ENCODE data around the gene GEMIN2. TPM values are rescaled to one million over a fixed set of nuclear protein-coding genes. Genes with fewer than 3 reads are reported as not detected.
"Not testable (repeated sequence)": the region's sequence is repeated elsewhere in the genome, so short reads cannot be mapped to it uniquely, and the experiment has no call there.

The GEMIN2 gene, protein sequence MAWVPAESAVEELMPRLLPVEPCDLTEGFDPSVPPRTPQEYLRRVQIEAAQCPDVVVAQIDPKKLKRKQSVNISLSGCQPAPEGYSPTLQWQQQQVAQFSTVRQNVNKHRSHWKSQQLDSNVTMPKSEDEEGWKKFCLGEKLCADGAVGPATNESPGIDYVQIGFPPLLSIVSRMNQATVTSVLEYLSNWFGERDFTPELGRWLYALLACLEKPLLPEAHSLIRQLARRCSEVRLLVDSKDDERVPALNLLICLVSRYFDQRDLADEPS
- total RNA-seq: 11.9 and 12.0 TPM in 2 replicates

DNA sequence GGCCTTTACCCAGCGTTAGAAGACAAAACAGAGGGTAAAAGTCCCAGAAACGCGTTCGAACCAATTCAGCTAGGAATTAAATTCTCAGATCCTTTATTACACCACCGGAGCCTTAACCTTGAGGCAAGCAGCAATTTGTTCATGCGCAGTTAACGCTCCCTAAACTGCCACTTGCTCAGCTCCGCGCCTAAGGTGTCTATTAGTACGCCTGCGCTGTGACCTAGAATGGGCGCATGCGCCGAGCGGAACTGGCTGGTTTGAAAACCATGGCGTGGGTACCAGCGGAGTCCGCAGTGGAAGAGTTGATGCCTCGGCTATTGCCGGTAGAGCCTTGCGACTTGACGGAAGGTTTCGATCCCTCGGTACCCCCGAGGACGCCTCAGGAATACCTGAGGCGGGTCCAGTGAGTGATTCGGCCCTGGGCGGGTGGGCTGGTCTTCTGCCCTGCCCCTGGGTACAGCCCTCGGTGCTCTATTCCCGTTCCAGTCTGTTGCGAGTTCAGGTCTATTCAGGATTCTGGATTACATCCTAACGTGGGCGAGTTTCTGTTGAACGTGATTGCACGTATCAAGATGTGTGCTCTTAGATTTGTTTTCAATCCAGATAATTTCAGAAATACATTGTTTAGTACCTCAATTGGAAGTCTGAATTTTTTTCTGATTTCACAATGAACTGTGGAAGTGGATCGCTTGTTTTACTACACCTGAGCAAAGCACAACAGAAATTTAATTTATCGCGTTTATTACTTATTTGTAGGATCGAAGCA, at the start of gene GEMIN2:
GEMIN2 (plus strand) TSS at position 251 of the 766 bp plus-strand sequence; CDS start at position 267, 16 bp downstream.
- peak; percentile 94 to 95 for DNase-seq (ENCODE audit: low read depth in 2 of 2)

DNA sequence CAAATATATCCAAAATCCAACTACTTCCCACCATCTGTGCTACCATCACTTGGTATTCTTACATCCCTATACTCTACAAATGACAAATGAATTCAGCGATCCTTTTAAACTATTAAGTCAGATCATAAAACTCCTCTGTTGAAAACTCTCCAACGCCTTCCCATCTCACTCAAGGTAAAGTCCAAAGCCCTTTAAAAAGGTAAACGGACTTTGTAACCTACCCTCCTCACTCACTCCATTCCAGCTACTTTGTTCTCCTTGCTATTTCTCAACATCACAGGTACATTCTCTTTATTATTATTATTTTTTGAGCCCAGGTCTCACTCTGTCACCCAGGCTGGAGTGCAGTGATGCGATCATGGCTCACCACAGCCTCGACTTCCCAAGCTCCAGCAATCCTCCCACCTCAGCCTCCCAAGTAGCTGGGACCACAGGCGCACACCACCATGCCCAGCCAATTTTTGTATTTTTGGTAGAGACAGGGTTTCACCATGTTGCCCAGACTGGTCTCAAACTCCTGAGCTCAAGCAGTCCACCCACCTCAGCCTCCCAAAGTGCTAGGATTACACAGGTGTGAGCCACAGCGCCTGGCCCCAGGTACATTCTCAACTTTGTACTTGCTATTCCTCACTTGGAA, 44.8 kb upstream of the GEMIN2 start:
- DNase-seq (ENCODE audit: low read depth in 2 of 2): not testable (repeated sequence)

DNA sequence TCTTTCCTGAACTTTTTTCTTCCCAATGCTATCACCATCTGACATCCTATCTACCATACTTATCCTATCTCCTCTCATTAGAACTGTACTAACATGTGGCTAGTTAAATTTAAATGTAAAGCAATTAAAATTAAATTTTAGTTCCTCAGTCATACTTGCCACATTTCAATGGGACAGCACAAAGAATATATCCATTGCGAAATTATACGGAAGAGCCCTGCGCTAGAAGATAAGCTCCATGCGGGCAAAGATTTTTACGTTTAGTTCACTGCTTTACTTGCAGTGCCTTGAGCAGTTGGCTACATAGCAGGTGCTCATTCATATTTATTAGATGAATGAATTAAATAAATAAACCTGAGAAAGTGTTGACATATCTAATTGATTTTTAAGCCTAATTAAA, 44.2 kb upstream of the GEMIN2 start:
- DNase-seq (ENCODE audit: low read depth in 2 of 2): no peak

DNA sequence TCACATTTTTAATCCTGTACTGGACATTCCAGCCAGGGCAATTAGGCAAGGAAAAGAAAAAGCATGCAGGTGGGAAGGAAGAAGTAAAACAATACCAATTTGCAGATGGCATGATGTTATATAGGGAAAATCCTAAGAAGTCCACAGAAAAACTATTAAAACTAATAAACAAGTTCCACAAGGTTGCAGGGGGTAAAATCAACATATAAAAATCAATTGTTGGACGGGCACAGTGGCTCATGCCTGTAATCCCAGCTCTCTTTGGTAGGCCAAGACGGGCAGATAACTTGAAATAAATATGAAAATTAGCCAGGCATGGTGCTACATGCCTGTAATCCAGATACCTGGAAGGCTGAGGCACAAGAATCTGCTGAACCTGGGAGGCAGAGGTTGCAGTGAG, 43.0 kb upstream of the GEMIN2 start:
- DNase-seq (ENCODE audit: low read depth in 2 of 2): no peak

DNA sequence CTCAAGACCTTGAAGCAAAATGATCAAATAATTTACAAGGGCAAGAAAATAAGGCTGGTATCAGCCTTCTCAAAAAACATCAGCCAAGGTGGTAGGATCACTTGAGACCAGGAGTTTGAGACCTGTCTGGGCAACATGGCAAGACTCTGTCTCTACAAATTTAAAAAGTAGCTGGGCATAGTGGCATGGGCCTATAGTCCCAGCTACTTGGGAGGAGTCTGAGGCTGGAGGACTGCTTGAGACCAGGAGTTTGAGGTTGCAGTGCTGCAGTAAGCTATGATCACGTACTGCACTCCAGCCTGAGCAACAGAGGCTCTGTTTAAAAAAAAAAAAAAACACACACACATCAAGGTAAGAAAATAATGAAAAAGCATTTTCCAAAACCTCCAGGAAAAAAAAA, 33.2 kb upstream of the GEMIN2 start:
- no peak for DNase-seq (ENCODE audit: low read depth in 2 of 2)

DNA sequence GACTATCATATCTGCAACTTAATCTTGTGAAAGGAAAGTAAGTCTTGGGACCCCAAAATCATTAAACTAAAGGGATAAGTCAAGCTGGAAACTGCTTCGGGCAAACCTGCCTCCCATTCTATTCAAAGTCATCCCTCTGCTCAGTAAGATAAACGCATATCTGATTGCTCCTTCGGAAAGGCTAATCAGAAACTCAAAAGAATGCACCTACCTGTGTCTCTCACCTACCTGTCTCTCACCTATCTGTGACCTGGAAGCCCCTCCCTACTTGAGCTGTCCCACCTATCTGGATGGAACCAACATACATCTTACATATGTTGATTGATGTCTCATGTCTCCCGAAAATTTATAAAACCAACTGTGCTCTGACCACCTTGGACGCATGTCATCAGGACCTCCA, 31.0 kb upstream of the GEMIN2 start:
- DNase-seq (ENCODE audit: low read depth in 2 of 2): no peak

DNA sequence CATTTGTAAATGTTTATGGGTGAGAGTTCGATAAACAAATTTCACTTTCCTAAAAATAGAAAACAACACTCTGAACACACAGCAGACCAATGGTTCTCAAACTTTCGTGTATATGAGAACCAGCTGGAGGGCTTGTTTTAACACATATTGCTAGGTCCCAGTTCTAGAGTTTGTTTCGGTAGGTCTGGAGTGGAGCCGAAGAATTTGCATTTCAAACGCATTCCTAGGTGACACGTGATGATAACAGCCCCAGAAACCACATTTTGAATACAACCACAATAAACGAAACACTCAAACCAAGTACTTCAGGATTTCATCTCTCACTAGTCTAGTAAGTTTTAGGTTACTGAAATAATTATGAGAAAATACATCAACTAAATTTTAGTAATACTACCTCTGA, 28.2 kb upstream of the GEMIN2 start:
- DNase-seq (ENCODE audit: low read depth in 2 of 2): no peak

DNA sequence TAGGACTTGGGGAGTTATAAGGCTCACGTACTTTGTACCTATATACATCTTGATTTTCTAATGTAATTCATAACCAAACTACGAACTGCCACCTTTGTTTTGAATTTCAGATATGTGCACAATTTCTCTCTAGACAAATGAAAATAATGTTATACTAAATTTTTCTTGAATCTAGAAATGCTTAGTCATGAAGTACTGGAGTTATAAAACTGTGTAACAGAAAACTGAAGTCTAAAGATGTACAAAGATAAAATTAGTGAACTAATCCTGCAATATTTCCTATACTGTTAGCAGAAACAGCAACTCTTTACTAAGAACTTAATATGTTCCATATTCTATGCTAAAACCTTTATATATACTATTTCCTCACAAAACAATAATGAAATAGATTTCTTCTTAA, 26.6 kb upstream of the GEMIN2 start:
- DNase-seq (ENCODE audit: low read depth in 2 of 2): no peak

DNA sequence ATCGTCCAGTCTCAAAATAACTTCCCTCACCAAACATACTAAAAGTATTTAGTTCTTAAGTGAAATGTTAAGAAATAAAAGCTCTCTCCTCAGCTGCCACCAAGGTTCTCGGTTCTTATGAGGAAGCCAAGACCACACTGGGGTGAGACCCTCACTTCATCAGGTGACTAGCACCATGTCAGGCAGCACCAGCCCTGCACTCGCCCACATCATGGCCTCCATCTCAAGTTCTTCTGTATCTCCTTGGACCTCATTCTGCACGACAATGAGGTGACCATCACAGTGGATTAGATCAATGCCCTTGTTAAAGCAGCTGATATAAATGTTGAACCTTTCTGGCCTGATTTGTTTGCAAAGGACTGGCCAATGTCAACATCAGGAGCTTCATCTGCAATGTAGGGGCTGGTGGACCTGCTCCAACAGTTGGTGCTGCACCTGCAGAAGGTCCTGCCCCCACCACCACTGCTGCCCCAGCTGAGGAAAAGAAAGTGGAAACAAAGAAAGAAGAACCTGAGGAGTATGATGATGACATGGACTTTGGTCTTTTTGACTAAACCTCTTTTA, 23.5 kb upstream of the GEMIN2 start:
- no peak for DNase-seq (ENCODE audit: low read depth in 2 of 2)

DNA sequence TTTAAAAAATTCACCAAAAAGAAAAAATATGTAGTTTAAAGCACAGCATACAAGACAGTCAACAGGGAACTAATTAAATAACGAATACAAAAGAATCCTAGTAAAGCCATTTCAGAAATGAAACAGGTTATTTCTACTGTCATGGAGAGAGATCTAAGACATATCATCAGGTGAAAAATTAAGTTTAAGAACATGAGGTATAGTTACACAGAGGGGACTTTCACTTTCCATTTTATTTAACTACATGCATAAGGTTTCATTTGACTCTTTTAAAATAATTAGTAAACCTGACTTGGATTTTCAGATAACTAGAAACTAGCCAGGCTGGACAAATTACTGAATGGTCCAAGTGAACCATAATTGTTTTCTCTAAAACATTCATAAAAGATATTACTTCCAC, 22.4 kb upstream of the GEMIN2 start:
- DNase-seq (ENCODE audit: low read depth in 2 of 2): no peak

DNA sequence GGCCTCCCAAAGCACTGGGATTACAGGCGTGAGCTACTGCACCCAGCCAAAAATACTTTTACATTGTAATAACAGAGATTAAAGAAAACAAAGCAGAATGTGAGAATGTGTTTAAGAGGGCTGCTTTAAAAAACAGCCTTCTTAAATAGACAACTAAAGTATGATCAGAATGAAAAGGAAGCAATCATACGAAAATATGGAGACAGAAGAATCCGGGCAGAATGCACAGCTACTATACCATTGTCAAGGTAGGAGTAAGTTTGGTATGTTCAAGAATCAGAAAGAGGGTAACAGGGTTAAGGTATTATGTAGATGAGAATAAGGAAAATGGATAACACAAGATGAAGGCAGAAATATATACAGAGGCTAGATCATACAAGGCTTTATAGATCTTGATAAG, 19.6 kb upstream of the GEMIN2 start:
- DNase-seq (ENCODE audit: low read depth in 2 of 2): no peak

DNA sequence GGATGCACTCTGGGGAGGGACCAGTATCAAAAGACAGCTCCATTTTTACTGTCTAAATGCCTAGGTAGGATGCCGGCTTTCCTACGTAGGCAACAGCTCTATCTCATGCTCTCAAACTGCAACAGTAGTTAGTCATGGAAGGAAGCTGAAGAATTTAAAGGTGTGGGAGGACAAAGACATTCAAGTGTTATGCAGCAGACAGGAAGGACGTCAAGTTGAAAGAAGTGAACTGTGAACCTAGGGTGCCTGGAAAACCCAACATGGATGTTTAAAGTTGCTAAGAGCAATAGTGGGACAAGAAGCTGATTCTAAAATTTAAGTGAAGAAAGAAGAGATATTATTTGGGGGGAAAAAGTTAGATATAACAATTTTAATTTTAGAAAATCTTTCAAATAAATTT, 17.0 kb upstream of the GEMIN2 start:
- peak; percentile 33 to 73 for DNase-seq (ENCODE audit: low read depth in 2 of 2)

DNA sequence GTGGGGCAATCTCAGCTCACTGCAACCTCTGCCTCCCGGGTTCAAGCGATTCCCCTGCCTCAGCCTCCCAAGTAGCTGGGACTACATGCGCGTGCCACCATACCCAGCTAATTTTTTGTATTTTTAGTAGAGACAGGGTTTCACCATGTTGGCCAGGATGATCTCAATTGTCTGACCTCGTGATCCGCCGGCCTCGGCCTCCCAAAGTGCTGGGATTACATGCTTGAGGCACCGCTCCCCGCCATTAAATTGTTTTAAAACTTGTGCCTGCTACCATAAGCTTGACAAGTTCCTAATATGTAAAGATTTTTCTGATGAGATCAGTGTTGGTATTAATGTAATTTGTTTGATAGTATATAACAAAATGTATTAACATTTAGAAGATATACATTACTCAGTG, 14.9 kb upstream of the GEMIN2 start:
- DNase-seq (ENCODE audit: low read depth in 2 of 2): not testable (repeated sequence)

DNA sequence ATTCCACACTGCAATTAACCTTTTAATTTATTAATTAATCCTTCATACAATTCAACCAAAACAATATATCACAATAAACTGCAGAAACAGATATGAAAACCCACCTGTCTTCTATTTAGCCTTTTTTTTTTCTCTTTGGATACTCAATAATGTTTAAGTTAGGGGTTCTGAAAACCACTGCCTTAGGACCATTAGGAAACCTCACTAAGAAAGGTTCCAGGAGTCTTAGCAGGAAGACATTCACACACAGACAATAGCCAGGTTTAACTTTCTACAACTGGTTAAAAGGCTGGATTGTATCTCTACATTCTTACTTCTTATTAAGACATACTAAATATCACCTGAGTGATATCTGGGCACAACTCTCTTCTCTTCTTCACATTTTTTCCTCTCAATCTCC, 14.4 kb upstream of the GEMIN2 start:
- no peak for DNase-seq (ENCODE audit: low read depth in 2 of 2)

DNA sequence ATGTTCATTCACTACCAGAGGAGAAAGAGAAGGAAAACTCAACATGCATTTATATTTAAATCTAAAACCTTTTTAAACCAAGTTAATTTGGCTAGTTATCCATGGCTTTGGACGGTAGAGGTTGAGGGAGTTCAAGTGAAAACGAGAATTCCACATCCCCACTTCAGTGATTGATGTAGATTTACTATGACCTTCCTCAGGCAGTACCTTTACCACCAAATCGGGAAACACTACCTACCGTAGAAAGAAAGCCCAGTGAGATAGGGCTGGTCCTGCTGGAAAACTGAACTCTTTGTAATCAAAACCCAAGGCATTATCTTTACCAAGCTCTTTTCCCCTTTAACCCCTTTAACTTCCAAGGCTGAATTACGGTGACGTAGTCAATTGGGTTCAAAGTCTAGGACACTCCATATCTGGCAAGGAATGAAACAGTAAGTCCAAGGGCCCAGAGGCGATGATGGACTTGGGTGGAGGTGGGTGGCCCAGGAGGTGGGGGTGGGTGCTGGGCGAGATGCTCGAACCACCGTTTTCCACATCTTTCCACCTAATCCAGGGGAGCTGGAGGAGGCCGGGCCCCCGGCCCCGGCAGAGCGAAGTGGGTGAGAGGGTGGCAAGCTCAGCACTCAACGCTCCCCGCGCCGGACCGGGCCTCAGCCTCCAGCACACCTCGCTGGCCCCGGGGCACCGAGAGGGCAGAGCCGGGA, 11.7 kb upstream of the GEMIN2 start:
- peak; percentile 28 to 41 for DNase-seq (ENCODE audit: low read depth in 2 of 2)

DNA sequence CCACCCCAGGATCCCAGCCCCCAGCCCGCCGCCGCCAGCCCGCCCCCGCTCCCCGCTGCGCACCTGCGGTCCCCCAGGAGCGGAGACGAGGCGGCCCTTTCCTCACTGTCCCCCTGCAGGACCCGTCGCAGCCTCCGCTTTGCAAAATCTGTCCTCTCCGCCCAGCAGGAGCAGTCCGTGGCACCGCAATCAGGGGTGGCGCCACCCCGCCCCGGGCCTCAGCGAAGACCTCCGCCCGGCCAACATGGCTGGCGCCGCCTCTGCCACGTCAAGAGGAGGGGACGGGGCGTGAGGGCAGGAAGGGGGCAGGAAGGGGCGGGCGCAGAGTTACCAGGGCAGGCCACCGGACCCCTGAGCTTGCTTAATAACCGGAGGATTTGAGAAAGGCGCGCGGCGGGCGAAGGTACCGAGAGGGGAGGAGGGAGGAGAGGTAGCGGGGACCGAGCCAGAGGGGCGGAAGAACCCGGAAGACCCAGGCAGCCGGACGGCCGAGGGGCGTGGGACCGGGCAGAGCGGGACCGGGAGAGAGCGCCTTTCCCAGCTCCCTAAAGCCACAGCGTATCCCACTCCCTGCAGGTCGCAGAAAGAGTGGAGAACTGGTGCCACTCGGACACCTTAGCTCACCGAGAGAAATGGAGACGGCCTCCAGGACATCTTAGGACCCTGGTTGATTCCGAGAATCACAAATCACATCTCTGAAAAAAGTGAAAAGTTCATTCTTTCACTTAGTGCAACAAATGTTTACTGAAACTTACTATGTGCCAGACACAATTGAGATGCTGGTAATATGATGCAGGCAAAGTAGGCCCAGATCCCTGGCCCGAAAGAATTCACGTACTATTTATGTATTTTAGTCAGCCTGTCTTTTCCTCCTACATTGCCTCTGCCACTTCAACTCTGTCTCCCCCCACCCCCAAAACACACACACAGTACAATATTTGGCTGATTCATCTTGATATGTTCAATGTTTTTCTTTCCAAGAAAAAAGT, 10.9 kb upstream of the GEMIN2 start, which contains the start of gene SEC23A:
SEC23A (minus strand) TSS at position 267 of the 989 bp plus-strand sequence. CDS start 7,117 bp downstream, outside the sequence.
- DNase-seq (ENCODE audit: low read depth in 2 of 2): peak; percentile 90 to 91

DNA sequence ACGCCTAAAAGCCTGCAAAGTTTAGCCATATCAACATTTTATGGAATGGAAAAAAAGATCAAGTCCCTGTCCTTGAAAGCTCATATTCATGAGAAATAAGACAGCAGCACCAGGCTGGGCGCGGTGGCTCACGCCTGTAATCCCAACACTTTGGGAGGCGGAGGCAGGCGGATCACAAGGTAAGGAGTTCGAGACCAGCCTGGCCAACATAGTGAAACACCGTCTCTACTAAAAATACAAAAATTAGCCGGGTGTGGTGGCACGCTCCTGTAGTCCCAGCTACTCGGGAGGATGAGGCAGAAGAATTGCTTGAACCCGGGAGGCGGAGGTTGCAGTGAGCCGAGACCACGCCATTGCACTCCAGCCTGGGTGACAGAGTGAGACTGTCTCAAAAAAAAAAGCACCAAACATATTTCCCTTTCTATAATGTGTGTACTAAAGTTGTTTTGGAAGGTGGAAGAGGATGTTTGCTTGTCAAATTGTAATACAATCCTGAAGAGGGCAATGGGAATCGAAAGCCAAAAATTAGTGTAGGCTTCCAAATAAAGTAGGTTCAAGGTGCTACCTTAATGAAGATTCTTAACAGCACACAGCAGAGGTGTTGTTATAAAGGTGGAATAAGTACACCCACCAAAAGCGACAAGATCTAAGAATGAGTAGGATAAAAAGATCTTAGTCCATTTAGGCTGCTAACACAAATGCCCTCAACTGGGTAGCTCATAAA, 9.9 kb upstream of the GEMIN2 start:
- DNase-seq (ENCODE audit: low read depth in 2 of 2): not testable (repeated sequence)

DNA sequence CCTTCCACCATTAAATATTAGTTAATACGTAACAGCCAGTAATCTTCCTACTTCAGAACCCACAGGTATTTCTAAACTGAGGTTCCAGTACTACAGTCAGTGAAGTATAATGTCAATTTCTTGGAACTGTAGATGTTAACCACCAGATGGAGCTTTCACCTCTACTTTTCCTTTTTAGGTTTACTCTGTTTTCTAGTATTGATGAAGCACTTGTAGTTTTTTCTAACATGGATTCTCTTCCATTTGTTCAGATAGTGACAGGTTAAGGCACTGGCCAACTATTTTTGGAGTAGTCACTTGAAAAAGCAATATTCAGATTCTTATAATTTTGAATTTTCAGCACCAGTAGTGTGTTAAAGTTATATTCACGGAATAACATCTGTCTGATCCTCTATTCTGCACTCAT, 6.5 kb upstream of the GEMIN2 start:
- DNase-seq (ENCODE audit: low read depth in 2 of 2): peak; percentile 51 to 67

DNA sequence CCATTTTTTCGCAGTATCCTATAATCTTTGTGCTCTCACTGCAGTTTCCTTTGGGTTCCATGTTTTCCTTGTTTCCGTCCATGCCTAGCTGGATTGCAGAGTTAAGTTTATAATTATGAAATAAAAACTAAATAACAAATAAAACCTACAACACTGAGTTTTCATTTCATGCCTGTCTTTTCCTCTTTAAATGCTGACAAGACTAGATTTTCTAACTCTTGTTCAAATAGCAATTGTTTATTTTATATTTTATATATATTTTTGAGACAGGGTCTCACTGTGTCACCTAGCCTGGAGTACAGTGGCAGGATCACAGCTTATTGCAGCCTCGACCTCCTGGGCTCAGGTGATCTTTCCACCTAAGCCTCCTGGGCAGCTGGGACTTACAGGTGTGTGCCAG, 5.3 kb upstream of the GEMIN2 start:
- DNase-seq (ENCODE audit: low read depth in 2 of 2): no peak

Measured in lung microvascular endothelial cell (primary cell).